Transverse colon (tissue), 4 donors: ENCODE measurements around the gene PKIG.

Experiments used
- EP300 ChIP-seq: sonication (generic); formaldehyde crosslinking; IDR thresholded peaks from one replicate; pipeline ENCODE4 v1.6.1; 2017; ENCODE audit warnings: antibody characterized with exemption, low read depth
- POLR2AphosphoS5 ChIP-seq, 3 donors: sonication (generic); formaldehyde crosslinking; IDR thresholded peaks; one replicate each; pipeline ENCODE4 v1.6.1; 2016; ENCODE audit warnings: antibody characterized with exemption in 3 of 3
- TF ChIP-seq, protein P1 (sequence below), 5 experiments: fragments of 200-600 bp in 3 of 5; fragments of 450-650 bp in 2 of 5; sonication (generic) in 3 of 5; IDR thresholded peaks; 1 replicate in 2 of 5; 2 replicates in 3 of 5; pipeline ENCODE4 v1.5.1; 2016 to 2017; ENCODE audit warnings: antibody characterized with exemption in 5 of 5, inconsistent platforms in 3 of 5, mild to moderate bottlenecking in 2 of 5, moderate library complexity in 1 of 5

- TF ChIP-seq, protein P1, sequence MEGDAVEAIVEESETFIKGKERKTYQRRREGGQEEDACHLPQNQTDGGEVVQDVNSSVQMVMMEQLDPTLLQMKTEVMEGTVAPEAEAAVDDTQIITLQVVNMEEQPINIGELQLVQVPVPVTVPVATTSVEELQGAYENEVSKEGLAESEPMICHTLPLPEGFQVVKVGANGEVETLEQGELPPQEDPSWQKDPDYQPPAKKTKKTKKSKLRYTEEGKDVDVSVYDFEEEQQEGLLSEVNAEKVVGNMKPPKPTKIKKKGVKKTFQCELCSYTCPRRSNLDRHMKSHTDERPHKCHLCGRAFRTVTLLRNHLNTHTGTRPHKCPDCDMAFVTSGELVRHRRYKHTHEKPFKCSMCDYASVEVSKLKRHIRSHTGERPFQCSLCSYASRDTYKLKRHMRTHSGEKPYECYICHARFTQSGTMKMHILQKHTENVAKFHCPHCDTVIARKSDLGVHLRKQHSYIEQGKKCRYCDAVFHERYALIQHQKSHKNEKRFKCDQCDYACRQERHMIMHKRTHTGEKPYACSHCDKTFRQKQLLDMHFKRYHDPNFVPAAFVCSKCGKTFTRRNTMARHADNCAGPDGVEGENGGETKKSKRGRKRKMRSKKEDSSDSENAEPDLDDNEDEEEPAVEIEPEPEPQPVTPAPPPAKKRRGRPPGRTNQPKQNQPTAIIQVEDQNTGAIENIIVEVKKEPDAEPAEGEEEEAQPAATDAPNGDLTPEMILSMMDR (IDR thresholded peaks at IDR 0.05): no peak
- TF ChIP-seq POLR2AphosphoS5 (IDR thresholded peaks at IDR 0.05): no peak
- no peak for TF ChIP-seq EP300
Measured at GRCh38 chr20:44540834-44541233, 41.5 kb upstream of the PKIG start.
